A549 (cell line): ENCODE measurements around the gene DRC7.

Experiments used
- FOSL2 ChIP-seq, 2 experiments: fragments of 450-650 bp in 1 of 2; fragments of >200 bp in 1 of 2; sonication (Bioruptor Twin) in 1 of 2; formaldehyde crosslinking; IDR thresholded peaks; 2 replicates each; pipeline versions ENCODE4 v1.5.0 to v1.6.1; 2016 to 2020; ENCODE audit warnings: mild to moderate bottlenecking in 1 of 2, moderate library complexity in 1 of 2
- SMC3 ChIP-seq: fragments of >200 bp; sonication (Bioruptor Twin); formaldehyde crosslinking; IDR thresholded peaks from 3 replicates; pipeline ENCODE4 v1.6.1; 2018; ENCODE audit warnings: inconsistent platforms
- ZNF302 ChIP-seq: fragments of 250-450 bp; sonication (Bioruptor Pico); IDR thresholded peaks from 2 replicates; pipeline ENCODE4 v1.9.0; 2021; ENCODE audit warnings: inconsistent platforms, mild to moderate bottlenecking, moderate library complexity

DNA sequence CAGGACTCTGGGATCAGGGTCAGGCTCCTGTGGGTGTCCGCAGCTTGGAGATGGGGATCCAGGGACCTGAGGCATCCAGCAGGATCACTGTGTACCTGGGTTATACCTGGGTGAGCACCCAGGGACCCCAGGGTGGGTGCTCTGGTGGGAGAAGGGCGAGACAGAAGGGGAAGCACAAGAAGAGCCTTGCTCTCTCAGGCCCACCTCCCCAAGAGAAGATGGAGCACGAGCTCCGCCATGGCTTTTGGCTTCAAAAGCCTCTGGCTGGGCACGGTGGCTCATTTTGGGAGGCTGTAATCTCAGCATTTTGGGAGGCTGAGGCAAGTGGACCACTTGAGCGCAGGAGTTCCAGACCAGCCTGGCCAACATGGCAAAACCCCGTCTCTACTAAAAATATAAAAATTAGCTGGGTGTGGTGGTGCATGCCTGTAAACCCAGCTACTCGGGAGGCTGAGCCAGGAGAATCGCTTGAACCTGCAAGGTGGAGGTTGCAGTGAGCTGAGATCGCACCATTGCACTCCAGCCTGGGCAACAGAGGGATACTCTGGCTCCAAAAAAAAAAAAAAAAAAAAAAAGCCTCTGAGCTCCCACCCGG lies 8.9 kb downstream of the DRC7 start:
- no peak for TF ChIP-seq FOSL2 (IDR thresholded peaks at IDR 0.05)
- no peak for TF ChIP-seq FOSL2 (CRISPR knock-in tag; IDR thresholded peaks at IDR 0.05)
- no peak for TF ChIP-seq ZNF302
- no peak for TF ChIP-seq SMC3
